SH-SY5Y (cell line): ENCODE results near the gene GSK3B.

Experiments used
- GATA2 ChIP-seq: IDR thresholded peaks from 2 replicates; pipeline ENCODE4 v1.6.1; 2011; ENCODE audit warnings: mild to moderate bottlenecking, low read depth, low read length
- GATA3 ChIP-seq: IDR thresholded peaks from 2 replicates; pipeline ENCODE4 v1.6.1; 2011; ENCODE audit warnings: low read depth, mild to moderate bottlenecking, low read length, moderate library complexity

DNA sequence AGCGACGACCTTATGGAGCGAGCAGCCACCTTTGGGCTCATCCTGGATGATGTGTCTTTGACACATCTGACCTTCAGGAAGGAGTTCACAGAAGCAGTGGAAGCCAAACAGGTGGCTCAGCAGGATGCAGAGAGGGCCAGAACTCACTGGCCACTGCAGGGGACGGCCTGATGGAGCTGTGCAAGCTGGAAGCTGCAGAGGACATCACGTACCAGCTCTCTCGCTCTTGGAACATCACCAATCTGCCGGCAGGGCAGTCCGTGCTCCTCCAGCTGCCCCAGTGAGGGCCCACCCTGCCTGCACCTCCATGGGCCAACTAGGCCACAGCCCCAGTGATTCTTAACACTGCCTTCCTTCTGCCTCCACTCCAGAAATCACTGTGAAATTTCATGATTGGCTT, 302.0 kb downstream of the GSK3B start:
- TF ChIP-seq GATA2 (no peak), GATA3 (no peak)
